Measurements from ENCODE around the gene CPEB4. TPM values are rescaled to one million over a fixed set of nuclear protein-coding genes. Genes with fewer than 3 reads are reported as not detected.

Gene CPEB4
- total and polyA plus RNA-seq, 10 of the 15 experiments (the other 5 are each of a cell fraction or from before 2014, with no cell fraction given), result 6.9 to 33.1 (median 20.4) TPM

DNA sequence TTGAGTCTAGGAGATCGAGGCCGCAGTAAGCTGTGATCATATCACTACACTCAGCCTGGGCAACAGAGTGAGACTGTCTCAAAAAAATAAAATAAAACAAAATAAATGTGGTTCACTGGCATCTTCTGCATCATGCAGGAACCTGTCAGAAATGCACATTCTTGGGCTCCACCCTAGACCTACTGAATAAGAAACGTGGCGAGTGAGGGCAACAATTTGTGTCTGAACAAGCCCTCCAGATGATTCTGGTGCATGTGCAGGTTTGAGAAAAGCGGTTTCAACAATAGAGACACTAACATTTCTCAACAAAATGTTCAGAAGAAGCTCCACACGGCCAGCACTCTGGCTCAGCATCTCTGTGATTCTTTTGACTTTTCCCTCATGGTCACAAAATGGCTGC is 42.8 kb upstream of the CPEB4 start:
- no peak overlapping the region for H2AFZ ChIP-seq (ENCODE audit: control insufficient read depth, low read depth, low read length)
- ATAC-seq (no peak), FAIRE-seq (no peak), DNase-seq (ENCODE audit: low read depth, low spot score) (no peak)
- in situ Hi-C loops (cut with MboI) (no loop called here), intact Hi-C loops (cut with micrococcal nuclease; ENCODE audit: unreplicated experiment) (no loop called here)
- no peak overlapping the region for H3K9ac ChIP-seq (ENCODE audit: control insufficient read depth, insufficient read depth, low read length)
- CTCF ChIA-PET, result interaction anchor here (0.7 to 2.5 kb wide), 4 partner anchors 10 to 60 kb away, joined by 3 to 5 read pairs (median 4); no protein-coding TSS in a partner anchor
- no peaks in the 10 kb centered on the region for H3K36me3 ChIP-seq (ENCODE audit: control insufficient read depth in 2 of 2, insufficient read depth in 2 of 2, low read length in 1 of 2)
- no peak overlapping the region for H3K4me2 ChIP-seq (ENCODE audit: control insufficient read depth, insufficient read depth)
- H3K27me3 ChIP-seq (replicated peaks in 1 of 2; ENCODE audit: control insufficient read depth in 2 of 2, insufficient read depth in 2 of 2, low read length in 1 of 2), result no peaks in the 10 kb centered on the region
- peaks cover 3% of the 10 kb centered on the region; the same call in 2 of the 3 replicates for H3K9me3 ChIP-seq (replicated peaks; ENCODE audit: control insufficient read depth, insufficient read depth, low read length)
- no TSS peak for BruUV-seq (replicated peaks)
- no peak overlapping the region for H3K4me3 ChIP-seq
- POLR2A ChIA-PET, result interaction anchor here (0.8 to 1.1 kb wide), 2 partner anchors 16 to 17 kb away, joined by 3 to 4 read pairs; no protein-coding TSS in a partner anchor
- no peak overlapping the region for H3K27ac ChIP-seq (ENCODE audit: control insufficient read depth, insufficient read depth)
- RAD21 ChIA-PET (ENCODE audit: unreplicated experiment), result interaction anchor here (0.9 kb wide), 1 partner anchor 13 kb away, joined by 3 read pairs; no protein-coding TSS in a partner anchor
- SMC1A ChIA-PET (ENCODE audit: uncharacterized antibody, unreplicated experiment), result interaction anchor here (0.7 to 1.7 kb wide), 4 partner anchors 9 to 23 kb away, joined by 3 to 6 read pairs (median 4); no protein-coding TSS in a partner anchor
- H4K20me1 ChIP-seq (ENCODE audit: control insufficient read depth, insufficient read depth), result no peaks in the 10 kb centered on the region
- WGBS (ENCODE audit: insufficient coverage, insufficient replicate concordance, low lambda C conversion rate, missing lambda C conversion rate), result 77% methylated on average over 6 of the region's 6 CpGs
- H3K79me2 ChIP-seq (ENCODE audit: control insufficient read depth, insufficient read depth, low read length), result no peaks in the 10 kb centered on the region
- H3K4me1 ChIP-seq (ENCODE audit: control insufficient read depth, insufficient read depth, low read length), result no peaks in the 10 kb centered on the region
- TF ChIP-seq LARP7 (IDR thresholded peaks at IDR 0.05), result no peak
- no peak for TF ChIP-seq SIX5 (IDR thresholded peaks at IDR 0.05; ENCODE audit: low read depth, low read length, severe bottlenecking)
- TF ChIP-seq TCF12 (IDR thresholded peaks at IDR 0.05; ENCODE audit: low read depth, low read length), result no peak
- TF ChIP-seq, protein P1, sequence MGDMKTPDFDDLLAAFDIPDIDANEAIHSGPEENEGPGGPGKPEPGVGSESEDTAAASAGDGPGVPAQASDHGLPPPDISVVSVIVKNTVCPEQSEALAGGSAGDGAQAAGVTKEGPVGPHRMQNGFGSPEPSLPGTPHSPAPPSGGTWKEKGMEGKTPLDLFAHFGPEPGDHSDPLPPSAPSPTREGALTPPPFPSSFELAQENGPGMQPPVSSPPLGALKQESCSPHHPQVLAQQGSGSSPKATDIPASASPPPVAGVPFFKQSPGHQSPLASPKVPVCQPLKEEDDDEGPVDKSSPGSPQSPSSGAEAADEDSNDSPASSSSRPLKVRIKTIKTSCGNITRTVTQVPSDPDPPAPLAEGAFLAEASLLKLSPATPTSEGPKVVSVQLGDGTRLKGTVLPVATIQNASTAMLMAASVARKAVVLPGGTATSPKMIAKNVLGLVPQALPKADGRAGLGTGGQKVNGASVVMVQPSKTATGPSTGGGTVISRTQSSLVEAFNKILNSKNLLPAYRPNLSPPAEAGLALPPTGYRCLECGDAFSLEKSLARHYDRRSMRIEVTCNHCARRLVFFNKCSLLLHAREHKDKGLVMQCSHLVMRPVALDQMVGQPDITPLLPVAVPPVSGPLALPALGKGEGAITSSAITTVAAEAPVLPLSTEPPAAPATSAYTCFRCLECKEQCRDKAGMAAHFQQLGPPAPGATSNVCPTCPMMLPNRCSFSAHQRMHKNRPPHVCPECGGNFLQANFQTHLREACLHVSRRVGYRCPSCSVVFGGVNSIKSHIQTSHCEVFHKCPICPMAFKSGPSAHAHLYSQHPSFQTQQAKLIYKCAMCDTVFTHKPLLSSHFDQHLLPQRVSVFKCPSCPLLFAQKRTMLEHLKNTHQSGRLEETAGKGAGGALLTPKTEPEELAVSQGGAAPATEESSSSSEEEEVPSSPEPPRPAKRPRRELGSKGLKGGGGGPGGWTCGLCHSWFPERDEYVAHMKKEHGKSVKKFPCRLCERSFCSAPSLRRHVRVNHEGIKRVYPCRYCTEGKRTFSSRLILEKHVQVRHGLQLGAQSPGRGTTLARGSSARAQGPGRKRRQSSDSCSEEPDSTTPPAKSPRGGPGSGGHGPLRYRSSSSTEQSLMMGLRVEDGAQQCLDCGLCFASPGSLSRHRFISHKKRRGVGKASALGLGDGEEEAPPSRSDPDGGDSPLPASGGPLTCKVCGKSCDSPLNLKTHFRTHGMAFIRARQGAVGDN (IDR thresholded peaks at IDR 0.05), result no peak
- TF ChIP-seq PAX5 (IDR thresholded peaks at IDR 0.05; ENCODE audit: borderline replicate concordance, low read depth, low read length), result no peak
- no peak for TF ChIP-seq SMARCA5 (IDR thresholded peaks at IDR 0.05)
- TF ChIP-seq, protein P2, sequence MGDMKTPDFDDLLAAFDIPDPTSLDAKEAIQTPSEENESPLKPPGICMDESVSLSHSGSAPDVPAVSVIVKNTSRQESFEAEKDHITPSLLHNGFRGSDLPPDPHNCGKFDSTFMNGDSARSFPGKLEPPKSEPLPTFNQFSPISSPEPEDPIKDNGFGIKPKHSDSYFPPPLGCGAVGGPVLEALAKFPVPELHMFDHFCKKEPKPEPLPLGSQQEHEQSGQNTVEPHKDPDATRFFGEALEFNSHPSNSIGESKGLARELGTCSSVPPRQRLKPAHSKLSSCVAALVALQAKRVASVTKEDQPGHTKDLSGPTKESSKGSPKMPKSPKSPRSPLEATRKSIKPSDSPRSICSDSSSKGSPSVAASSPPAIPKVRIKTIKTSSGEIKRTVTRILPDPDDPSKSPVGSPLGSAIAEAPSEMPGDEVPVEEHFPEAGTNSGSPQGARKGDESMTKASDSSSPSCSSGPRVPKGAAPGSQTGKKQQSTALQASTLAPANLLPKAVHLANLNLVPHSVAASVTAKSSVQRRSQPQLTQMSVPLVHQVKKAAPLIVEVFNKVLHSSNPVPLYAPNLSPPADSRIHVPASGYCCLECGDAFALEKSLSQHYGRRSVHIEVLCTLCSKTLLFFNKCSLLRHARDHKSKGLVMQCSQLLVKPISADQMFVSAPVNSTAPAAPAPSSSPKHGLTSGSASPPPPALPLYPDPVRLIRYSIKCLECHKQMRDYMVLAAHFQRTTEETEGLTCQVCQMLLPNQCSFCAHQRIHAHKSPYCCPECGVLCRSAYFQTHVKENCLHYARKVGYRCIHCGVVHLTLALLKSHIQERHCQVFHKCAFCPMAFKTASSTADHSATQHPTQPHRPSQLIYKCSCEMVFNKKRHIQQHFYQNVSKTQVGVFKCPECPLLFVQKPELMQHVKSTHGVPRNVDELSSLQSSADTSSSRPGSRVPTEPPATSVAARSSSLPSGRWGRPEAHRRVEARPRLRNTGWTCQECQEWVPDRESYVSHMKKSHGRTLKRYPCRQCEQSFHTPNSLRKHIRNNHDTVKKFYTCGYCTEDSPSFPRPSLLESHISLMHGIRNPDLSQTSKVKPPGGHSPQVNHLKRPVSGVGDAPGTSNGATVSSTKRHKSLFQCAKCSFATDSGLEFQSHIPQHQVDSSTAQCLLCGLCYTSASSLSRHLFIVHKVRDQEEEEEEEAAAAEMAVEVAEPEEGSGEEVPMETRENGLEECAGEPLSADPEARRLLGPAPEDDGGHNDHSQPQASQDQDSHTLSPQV (IDR thresholded peaks at IDR 0.05), result no peak
- TF ChIP-seq RCOR1 (conservative IDR thresholded peaks at IDR 0.05; ENCODE audit: low read depth, low read length), result no peak
- TF ChIP-seq MXI1 (IDR thresholded peaks at IDR 0.05; ENCODE audit: low read depth, low read length), result no peak
- no peak for TF ChIP-seq NFIC (IDR thresholded peaks at IDR 0.05; ENCODE audit: low read depth, low read length)
- no peak for TF ChIP-seq PML (IDR thresholded peaks at IDR 0.05; ENCODE audit: low read length)
- TF ChIP-seq, protein P3, sequence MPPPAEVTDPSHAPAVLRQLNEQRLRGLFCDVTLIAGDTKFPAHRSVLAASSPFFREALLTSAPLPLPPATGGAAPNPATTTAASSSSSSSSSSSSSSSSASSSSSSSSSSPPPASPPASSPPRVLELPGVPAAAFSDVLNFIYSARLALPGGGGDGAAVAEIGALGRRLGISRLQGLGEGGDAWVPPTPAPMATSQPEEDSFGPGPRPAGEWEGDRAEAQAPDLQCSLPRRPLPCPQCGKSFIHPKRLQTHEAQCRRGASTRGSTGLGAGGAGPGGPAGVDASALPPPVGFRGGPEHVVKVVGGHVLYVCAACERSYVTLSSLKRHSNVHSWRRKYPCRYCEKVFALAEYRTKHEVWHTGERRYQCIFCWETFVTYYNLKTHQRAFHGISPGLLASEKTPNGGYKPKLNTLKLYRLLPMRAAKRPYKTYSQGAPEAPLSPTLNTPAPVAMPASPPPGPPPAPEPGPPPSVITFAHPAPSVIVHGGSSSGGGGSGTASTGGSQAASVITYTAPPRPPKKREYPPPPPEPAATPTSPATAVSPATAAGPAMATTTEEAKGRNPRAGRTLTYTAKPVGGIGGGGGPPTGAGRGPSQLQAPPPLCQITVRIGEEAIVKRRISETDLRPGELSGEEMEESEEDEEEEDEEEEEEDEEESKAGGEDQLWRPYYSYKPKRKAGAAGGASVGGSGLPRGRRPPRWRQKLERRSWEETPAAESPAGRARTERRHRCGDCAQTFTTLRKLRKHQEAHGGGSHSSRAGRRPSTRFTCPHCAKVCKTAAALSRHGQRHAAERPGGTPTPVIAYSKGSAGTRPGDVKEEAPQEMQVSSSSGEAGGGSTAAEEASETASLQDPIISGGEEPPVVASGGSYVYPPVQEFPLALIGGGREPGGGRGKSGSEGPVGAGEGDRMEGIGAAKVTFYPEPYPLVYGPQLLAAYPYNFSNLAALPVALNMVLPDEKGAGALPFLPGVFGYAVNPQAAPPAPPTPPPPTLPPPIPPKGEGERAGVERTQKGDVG (CRISPR knock-in tag; IDR thresholded peaks at IDR 0.05), result no peak
- TF ChIP-seq ZSCAN29 (IDR thresholded peaks at IDR 0.05), result no peak
